Nephron progenitor cell (in vitro differentiated cells): ENCODE measurements around the gene SCUBE2.

Source experiments
- DNase-seq: peaks from one replicate; pipeline ENCODE4 v3.0.0; 2021
- H3K27ac Mint-ChIP-seq: 2 replicates; pipeline ENCODE4 v1.8.0; 2021; ENCODE audit warnings: mild to moderate bottlenecking, moderate library complexity, mixed read lengths
- H3K27me3 Mint-ChIP-seq: 2 replicates; pipeline ENCODE4 v1.8.0; 2021; ENCODE audit warnings: mild to moderate bottlenecking, low read depth, mixed read lengths; ENCODE audit not compliant: poor library complexity
- H3K36me3 Mint-ChIP-seq: 2 replicates; pipeline ENCODE4 v1.8.0; 2021; ENCODE audit warnings: low read depth, mixed read lengths
- H3K4me1 Mint-ChIP-seq: 2 replicates; pipeline ENCODE4 v1.8.0; 2021; ENCODE audit warnings: mixed read lengths
- H3K4me3 Mint-ChIP-seq: 2 replicates; pipeline ENCODE4 v1.8.0; 2021; ENCODE audit warnings: mild to moderate bottlenecking, moderate library complexity, mixed read lengths
- H3K9me3 Mint-ChIP-seq: 2 replicates; pipeline ENCODE4 v1.8.0; 2021; ENCODE audit warnings: mild to moderate bottlenecking, moderate library complexity, mixed read lengths
- TF ChIP-seq, protein P1 (sequence below): fragments of 200-600 bp; sonication (generic); IDR thresholded peaks from 2 replicates; pipeline ENCODE4 v1.5.0; 2021; ENCODE audit warnings: antibody characterized with exemption

The SCUBE2 gene

GRCh38 chr11:8973121-8973520 is 118.3 kb downstream of the SCUBE2 start:
- Mint-ChIP-seq H3K4me1 (no peaks in the 10 kb centered on the region), H3K36me3 (peaks cover 4% of the 10 kb centered on the region), H3K9me3 (peaks cover 10% of the 10 kb centered on the region), H3K27me3 (peaks cover 3% of the 10 kb centered on the region), H3K27ac (no peak overlapping the region), H3K4me3 (no peak overlapping the region)
- no peak for DNase-seq
- TF ChIP-seq, protein P1, sequence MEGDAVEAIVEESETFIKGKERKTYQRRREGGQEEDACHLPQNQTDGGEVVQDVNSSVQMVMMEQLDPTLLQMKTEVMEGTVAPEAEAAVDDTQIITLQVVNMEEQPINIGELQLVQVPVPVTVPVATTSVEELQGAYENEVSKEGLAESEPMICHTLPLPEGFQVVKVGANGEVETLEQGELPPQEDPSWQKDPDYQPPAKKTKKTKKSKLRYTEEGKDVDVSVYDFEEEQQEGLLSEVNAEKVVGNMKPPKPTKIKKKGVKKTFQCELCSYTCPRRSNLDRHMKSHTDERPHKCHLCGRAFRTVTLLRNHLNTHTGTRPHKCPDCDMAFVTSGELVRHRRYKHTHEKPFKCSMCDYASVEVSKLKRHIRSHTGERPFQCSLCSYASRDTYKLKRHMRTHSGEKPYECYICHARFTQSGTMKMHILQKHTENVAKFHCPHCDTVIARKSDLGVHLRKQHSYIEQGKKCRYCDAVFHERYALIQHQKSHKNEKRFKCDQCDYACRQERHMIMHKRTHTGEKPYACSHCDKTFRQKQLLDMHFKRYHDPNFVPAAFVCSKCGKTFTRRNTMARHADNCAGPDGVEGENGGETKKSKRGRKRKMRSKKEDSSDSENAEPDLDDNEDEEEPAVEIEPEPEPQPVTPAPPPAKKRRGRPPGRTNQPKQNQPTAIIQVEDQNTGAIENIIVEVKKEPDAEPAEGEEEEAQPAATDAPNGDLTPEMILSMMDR = no peak

GRCh38 chr11:8971924-8972316 is 119.5 kb downstream of the SCUBE2 start:
- Mint-ChIP-seq H3K9me3 (peaks cover 8% of the 10 kb centered on the region), H3K27ac (no peak overlapping the region), H3K36me3 (peaks cover 4% of the 10 kb centered on the region), H3K4me3 (no peak overlapping the region), H3K27me3 (peaks cover 3% of the 10 kb centered on the region), H3K4me1 (peaks cover 4% of the 10 kb centered on the region)
- TF ChIP-seq, protein P1 = no peak
- DNase-seq = no peak

- Mint-ChIP-seq H3K4me3 (no peak overlapping the region), H3K9me3 (peaks cover 2% of the 10 kb centered on the region), H3K27me3 (peaks cover 3% of the 10 kb centered on the region), H3K27ac (no peak overlapping the region), H3K36me3 (peaks cover 2% of the 10 kb centered on the region), H3K4me1 (peaks cover 9% of the 10 kb centered on the region)
- TF ChIP-seq, protein P1 = no peak
- no peak for DNase-seq
Measured at GRCh38 chr11:8971196-8971923, 120.0 kb downstream of the SCUBE2 start.
